Endothelial cell of umbilical vein (primary cell): Measurements from ENCODE around the gene CRYL1. TPM values are rescaled to one million over a fixed set of nuclear protein-coding genes. Genes with fewer than 3 reads are reported as not detected.

Experiments
- BruUV-seq: library from RNA; stranded (reverse); fragments of 400-500 nt; replicated peaks from 2 replicates; lab custom pipeline; 2021; lab: Mats Ljungman, UMichigan
- CTCF ChIA-PET: fragments of 300-600, 350-600 bp; sonication (Branson Sonifier 250); formaldehyde crosslinking; loops from one replicate; lab custom pipeline; 2021; ENCODE audit warnings: antibody characterized with exemption, inconsistent platforms; lab: Charles Lee
- POLR2A ChIA-PET: fragments of 300-600, 350-600 bp; sonication (Branson Sonifier 250); formaldehyde crosslinking; loops from one replicate; lab custom pipeline; 2021; ENCODE audit warnings: antibody characterized with exemption, inconsistent platforms; lab: Charles Lee
- DNase-seq: peaks from one replicate; pipeline ENCODE4 v3.0.0-alpha.2; 2011; ENCODE audit warnings: low read depth, low spot score
- FAIRE-seq: peaks from 2 replicates; lab custom pipeline; 2011; peaks lifted over from hg19 to GRCh38; lab: Jason Lieb, UNC
- H2AFZ ChIP-seq: 2 replicates; pipeline ENCODE4 v1.6.0; 2012; ENCODE audit warnings: low read depth, low read length, control low read depth, inconsistent platforms
- H3K27ac ChIP-seq: 2 replicates; pipeline ENCODE4 v1.5.1; 2011; ENCODE audit warnings: low read depth, mild to moderate bottlenecking, control low read depth, low read length, moderate library complexity; ENCODE audit not compliant: insufficient read depth
- H3K27me3 ChIP-seq, 2 experiments: 2 replicates each; pipeline versions ENCODE4 v1.6.0 to v1.6.1; 2011; ENCODE audit warnings: low read length in 2 of 2, mixed read lengths in 1 of 2; ENCODE audit not compliant: control insufficient read depth in 2 of 2, insufficient read depth in 2 of 2
- H3K36me3 ChIP-seq, 2 experiments: 2 replicates in 1 of 2; 3 replicates in 1 of 2; pipeline ENCODE4 v1.5.1; 2011; ENCODE audit warnings: low read length in 2 of 2, mild to moderate bottlenecking in 1 of 2, moderate library complexity in 1 of 2; ENCODE audit not compliant: control insufficient read depth in 2 of 2, insufficient read depth in 2 of 2; ENCODE audit errors: extremely low read depth in 1 of 2
- H3K4me1 ChIP-seq: 3 replicates; pipeline ENCODE4 v1.5.1; 2011; ENCODE audit warnings: mild to moderate bottlenecking, low read length; ENCODE audit not compliant: control insufficient read depth, insufficient read depth; ENCODE audit errors: extremely low read depth
- H3K4me2 ChIP-seq: 2 replicates; pipeline ENCODE4 v1.6.1; 2011; ENCODE audit warnings: low read length, control low read depth, mixed read lengths; ENCODE audit not compliant: insufficient read depth
- H3K4me3 ChIP-seq, 3 experiments: fragments of 200-600 bp in 1 of 3; sonication (generic), shearing (Covaris generic) in 1 of 3; replicated peaks in 1 of 3; 2 replicates each; pipeline ENCODE4 v1.5.1; 2011 to 2016; ENCODE audit warnings: control low read depth in 3 of 3, low read length in 3 of 3, mild to moderate bottlenecking in 2 of 3, inconsistent platforms in 1 of 3, low read depth in 1 of 3, moderate library complexity in 1 of 3; ENCODE audit not compliant: insufficient read depth in 1 of 3
- H3K79me2 ChIP-seq: 2 replicates; pipeline ENCODE4 v1.6.0; 2012; ENCODE audit warnings: low read length, inconsistent platforms; ENCODE audit not compliant: control insufficient read depth, insufficient read depth
- H3K9ac ChIP-seq: replicated peaks from 2 replicates; pipeline ENCODE3; 2011; ENCODE audit warnings: low read length, control low read depth; ENCODE audit not compliant: insufficient read depth; ENCODE audit errors: extremely low read depth
- H3K9me1 ChIP-seq: replicated peaks from 3 replicates; pipeline ENCODE4 v1.6.0; 2011; ENCODE audit warnings: mild to moderate bottlenecking, low read length; ENCODE audit not compliant: control insufficient read depth, insufficient read depth; ENCODE audit errors: extremely low read depth
- H3K9me3 ChIP-seq: replicated peaks from 2 replicates; pipeline ENCODE4 v1.5.1; 2012; ENCODE audit warnings: low read length, inconsistent platforms; ENCODE audit not compliant: control insufficient read depth, insufficient read depth
- H4K20me1 ChIP-seq: replicated peaks from 2 replicates; pipeline ENCODE3; 2011; ENCODE audit warnings: mild to moderate bottlenecking, low read length; ENCODE audit not compliant: control insufficient read depth, insufficient read depth; ENCODE audit errors: extremely low read depth
- EZH2 ChIP-seq: IDR thresholded peaks from 2 replicates; pipeline ENCODE4 v1.6.1; 2012; ENCODE audit warnings: borderline replicate concordance, low read depth, mild to moderate bottlenecking, moderate library complexity, low read length, inconsistent platforms; ENCODE audit not compliant: severe bottlenecking
- FOS ChIP-seq: IDR thresholded peaks from 2 replicates; pipeline ENCODE4 v1.6.1; 2011; ENCODE audit warnings: mild to moderate bottlenecking, low read length, moderate library complexity, borderline replicate concordance; ENCODE audit not compliant: insufficient read depth
- GATA2 ChIP-seq: IDR thresholded peaks from 2 replicates; pipeline ENCODE4 v1.7.0; 2011; ENCODE audit warnings: low read depth, mild to moderate bottlenecking, moderate library complexity, mixed read lengths, low read length; ENCODE audit not compliant: insufficient read length, insufficient read depth
- JUN ChIP-seq: IDR thresholded peaks from 2 replicates; pipeline ENCODE4 v1.6.1; 2011; ENCODE audit warnings: borderline replicate concordance, low read depth; ENCODE audit not compliant: insufficient read length, insufficient read depth
- MYC ChIP-seq: IDR thresholded peaks from one replicate; pipeline ENCODE4 v1.6.1; 2011; ENCODE audit warnings: mild to moderate bottlenecking, low read depth, low read length
- POLR2A ChIP-seq: IDR thresholded peaks from 2 replicates; pipeline ENCODE4 v1.6.1; 2012; ENCODE audit warnings: low read depth, mild to moderate bottlenecking, control low read depth, low read length
- POLR2AphosphoS5 ChIP-seq: IDR thresholded peaks from 2 replicates; pipeline ENCODE4 v1.6.1; 2012; ENCODE audit warnings: low read depth, mild to moderate bottlenecking, control low read depth, low read length, moderate library complexity; ENCODE audit not compliant: insufficient read depth
- dilution Hi-C: fragments of 300-500 bp; cut with MboI; formaldehyde crosslinking; loops from one replicate; pipeline ENCODE4 v1.15.0; 2019; ENCODE audit warnings: low sequenced_read_pairs; ENCODE audit not compliant: extremely low pct_ligation_motif_present
- intact Hi-C: fragments of 100-400 bp; cut with micrococcal nuclease; formaldehyde crosslinking; loops from one replicate; pipeline ENCODE4 v1.10.0; 2022
- polyA plus RNA-seq, 4 experiments: library from polyadenylated mRNA; depleted of rRNA in 3 of 4; stranded (reverse) in 3 of 4; unstranded in 1 of 4; fragments of >200 nt; gene quantifications; 2 replicates each; pipeline versions ENCODE4 v1.2.1 to v1.2.3, GENCODE V29; 2011 to 2012; ENCODE audit warnings: missing spikeins in 1 of 4
- total RNA-seq: library from RNA; stranded (reverse); gene quantifications from 2 replicates; pipeline ENCODE4 v1.2.3, GENCODE V29; 2021
- TF ChIP-seq, protein P1 (sequence below): IDR thresholded peaks from 2 replicates; pipeline ENCODE4 v1.6.1; 2011; ENCODE audit not compliant: insufficient read depth, insufficient read length
- TF ChIP-seq, protein P2 (sequence below), 2 donors: IDR thresholded peaks; 1 replicate in 1 of 2; 2 replicates in 1 of 2; pipeline ENCODE4 v1.5.1; 2011; ENCODE audit warnings: low read length in 2 of 2, mild to moderate bottlenecking in 2 of 2, moderate library complexity in 2 of 2, control low read depth in 1 of 2, inconsistent platforms in 1 of 2, low read depth in 1 of 2; ENCODE audit not compliant: insufficient read depth in 1 of 2; ENCODE audit errors: extremely low read depth in 1 of 2

The CRYL1 gene
- total and polyA plus RNA-seq, 2 donors (not counting 3 experiments of a cell fraction or from before 2014, with no cell fraction given), result 13.9 to 39.0 TPM

DNA sequence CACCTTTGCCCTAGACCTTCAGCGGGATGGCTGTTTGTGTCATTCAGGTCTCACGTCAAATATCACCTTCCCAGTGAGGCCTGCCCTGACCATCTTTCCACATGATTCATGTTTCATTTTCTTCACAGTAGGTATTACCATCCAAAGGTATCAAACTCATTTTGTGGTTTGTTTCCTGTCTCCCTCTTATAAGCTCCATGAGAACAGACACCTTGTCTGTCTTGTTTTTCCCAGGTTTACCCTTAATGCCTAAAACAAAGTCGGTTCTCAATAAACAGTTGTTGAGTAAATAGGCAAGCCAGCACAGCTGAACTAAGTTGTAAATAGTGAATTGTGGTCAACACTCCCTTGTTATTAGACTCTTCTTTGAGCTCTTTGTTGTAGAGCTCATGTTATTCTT lies 170.9 kb downstream of the CRYL1 start:
- H3K4me1 ChIP-seq, result no peaks in the 10 kb centered on the region
- no peak overlapping the region for H3K4me2 ChIP-seq
- no peaks in the 10 kb centered on the region for H3K9me3 ChIP-seq
- intact Hi-C loops, result no loop called here
- H4K20me1 ChIP-seq, result no peaks in the 10 kb centered on the region
- H3K27me3 ChIP-seq, result no peaks in the 10 kb centered on the region
- no peak for DNase-seq
- no peaks in the 10 kb centered on the region for H3K9me1 ChIP-seq
- H3K36me3 ChIP-seq, result no peaks in the 10 kb centered on the region
- ChIA-PET CTCF (interaction anchor here (1.3 kb wide), 1 partner anchor 104 kb away, joined by 3 read pairs; no protein-coding TSS in a partner anchor), POLR2A (interaction anchor here (0.6 kb wide), 1 partner anchor 72 kb away, joined by 3 read pairs; no protein-coding TSS in a partner anchor)
- no TSS peak for BruUV-seq
- H3K79me2 ChIP-seq, result no peaks in the 10 kb centered on the region
- H3K27ac ChIP-seq, result no peak overlapping the region
- FAIRE-seq, result no peak
- no peak overlapping the region for H3K9ac ChIP-seq
- TF ChIP-seq JUN (no peak), FOS (no peak), POLR2AphosphoS5 (no peak), EZH2 (no peak), MYC (no peak), GATA2 (no peak), POLR2A (no peak)
- TF ChIP-seq, protein P1, sequence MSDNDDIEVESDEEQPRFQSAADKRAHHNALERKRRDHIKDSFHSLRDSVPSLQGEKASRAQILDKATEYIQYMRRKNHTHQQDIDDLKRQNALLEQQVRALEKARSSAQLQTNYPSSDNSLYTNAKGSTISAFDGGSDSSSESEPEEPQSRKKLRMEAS, result no peak
- TF ChIP-seq, protein P2, sequence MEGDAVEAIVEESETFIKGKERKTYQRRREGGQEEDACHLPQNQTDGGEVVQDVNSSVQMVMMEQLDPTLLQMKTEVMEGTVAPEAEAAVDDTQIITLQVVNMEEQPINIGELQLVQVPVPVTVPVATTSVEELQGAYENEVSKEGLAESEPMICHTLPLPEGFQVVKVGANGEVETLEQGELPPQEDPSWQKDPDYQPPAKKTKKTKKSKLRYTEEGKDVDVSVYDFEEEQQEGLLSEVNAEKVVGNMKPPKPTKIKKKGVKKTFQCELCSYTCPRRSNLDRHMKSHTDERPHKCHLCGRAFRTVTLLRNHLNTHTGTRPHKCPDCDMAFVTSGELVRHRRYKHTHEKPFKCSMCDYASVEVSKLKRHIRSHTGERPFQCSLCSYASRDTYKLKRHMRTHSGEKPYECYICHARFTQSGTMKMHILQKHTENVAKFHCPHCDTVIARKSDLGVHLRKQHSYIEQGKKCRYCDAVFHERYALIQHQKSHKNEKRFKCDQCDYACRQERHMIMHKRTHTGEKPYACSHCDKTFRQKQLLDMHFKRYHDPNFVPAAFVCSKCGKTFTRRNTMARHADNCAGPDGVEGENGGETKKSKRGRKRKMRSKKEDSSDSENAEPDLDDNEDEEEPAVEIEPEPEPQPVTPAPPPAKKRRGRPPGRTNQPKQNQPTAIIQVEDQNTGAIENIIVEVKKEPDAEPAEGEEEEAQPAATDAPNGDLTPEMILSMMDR (IDR thresholded peaks at IDR 0.05; ENCODE audit: extremely low read depth in 1 of 2, insufficient read depth in 1 of 2, low read depth in 1 of 2, low read length in 2 of 2), result no peak
- no peak overlapping the region for H3K4me3 ChIP-seq
- dilution Hi-C loops, result no loop called here
- no peak overlapping the region for H2AFZ ChIP-seq
